Activated CD8-positive, alpha-beta T cell treated with anti-CD3 and anti-CD28 coated beads, Interleukin-2, amount 10 ng/mL, durations not matched to agents 7 days and 5 days (primary cell): Measurements from ENCODE around the gene SFPQ. TPM values are rescaled to one million over a fixed set of nuclear protein-coding genes. Genes with fewer than 3 reads are reported as not detected.

ENCODE experiments used
- ATAC-seq: fragments of 150-1000 bp; cut with Tn5 transposase; one replicate; pipeline ENCODE4 v1.10.0; 2021; ENCODE audit warnings: moderate library complexity
- CTCF ChIA-PET: fragments of 350-600 bp; sonication (Branson Sonifier 250); formaldehyde crosslinking; loops from one replicate; lab custom pipeline; 2021; ENCODE audit warnings: antibody characterized with exemption; lab: Charles Lee
- POLR2A ChIA-PET: fragments of 350-600 bp; sonication (Branson Sonifier 250); formaldehyde crosslinking; loops from one replicate; lab custom pipeline; 2021; ENCODE audit warnings: antibody characterized with exemption; lab: Charles Lee
- DNase-seq: peaks from one replicate; pipeline ENCODE4 v3.0.0-alpha.2; 2020
- H3K27ac Mint-ChIP-seq: one replicate; pipeline ENCODE4 v1.8.0; 2021; ENCODE audit warnings: mild to moderate bottlenecking, mixed read lengths
- H3K27me3 Mint-ChIP-seq: one replicate; pipeline ENCODE4 v1.8.0; 2021; ENCODE audit warnings: low read depth, mixed read lengths
- H3K36me3 Mint-ChIP-seq: one replicate; pipeline ENCODE4 v1.8.0; 2021; ENCODE audit warnings: low read depth, mixed read lengths
- H3K4me1 Mint-ChIP-seq: one replicate; pipeline ENCODE4 v1.8.0; 2021; ENCODE audit warnings: low read depth, mixed read lengths
- H3K4me3 Mint-ChIP-seq: one replicate; pipeline ENCODE4 v1.8.0; 2021; ENCODE audit warnings: mild to moderate bottlenecking, mixed read lengths
- H3K9me3 Mint-ChIP-seq: one replicate; pipeline ENCODE4 v1.8.0; 2022; ENCODE audit warnings: mixed read lengths; ENCODE audit not compliant: insufficient read depth
- total RNA-seq, 2 experiments: library from RNA; stranded (reverse); gene quantifications; one replicate each; pipeline ENCODE4 v1.2.3, GENCODE V29; 2021

Gene SFPQ
- total RNA-seq, 2 experiments from 2014 or later = 348 to 360 TPM

DNA sequence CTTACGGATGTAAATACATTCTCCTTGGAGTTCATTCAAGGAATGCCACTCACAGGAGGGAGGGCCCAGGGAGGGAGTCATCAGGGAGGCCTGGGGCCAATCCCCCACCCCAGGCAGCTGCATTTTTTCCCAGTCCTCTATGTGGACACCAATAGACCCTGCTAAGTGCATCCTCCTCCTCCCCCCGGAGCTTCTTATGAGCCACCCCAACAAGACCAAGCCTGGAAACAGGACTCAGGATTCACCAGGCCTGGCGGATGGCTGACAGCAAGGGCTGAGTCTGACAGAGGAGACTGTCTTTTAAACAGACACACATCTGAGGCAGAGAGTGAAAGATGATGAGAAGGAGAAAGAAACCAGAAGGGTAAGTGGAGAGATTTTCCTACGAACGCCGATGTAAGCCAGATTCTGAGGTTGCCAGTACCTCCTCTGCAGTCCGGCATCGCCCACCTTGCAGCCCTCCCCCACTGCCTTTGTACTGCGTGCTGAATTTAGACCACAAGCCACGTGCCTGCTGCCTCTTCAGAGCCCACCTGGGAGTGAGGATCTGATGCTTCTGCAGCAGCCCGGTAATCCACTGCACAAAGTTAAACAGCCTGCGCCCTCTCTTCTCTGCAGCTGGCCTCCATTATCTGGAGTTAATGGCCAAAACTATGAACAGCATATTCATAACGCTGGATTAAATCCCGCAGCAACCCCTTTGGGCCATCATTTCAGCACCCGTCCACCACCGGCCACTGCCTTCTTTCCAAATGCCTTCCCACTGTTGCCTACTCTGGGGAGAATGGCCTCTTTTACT is 17.6 kb upstream of the SFPQ start:
- H3K27ac Mint-ChIP-seq = no peak overlapping the region

DNA sequence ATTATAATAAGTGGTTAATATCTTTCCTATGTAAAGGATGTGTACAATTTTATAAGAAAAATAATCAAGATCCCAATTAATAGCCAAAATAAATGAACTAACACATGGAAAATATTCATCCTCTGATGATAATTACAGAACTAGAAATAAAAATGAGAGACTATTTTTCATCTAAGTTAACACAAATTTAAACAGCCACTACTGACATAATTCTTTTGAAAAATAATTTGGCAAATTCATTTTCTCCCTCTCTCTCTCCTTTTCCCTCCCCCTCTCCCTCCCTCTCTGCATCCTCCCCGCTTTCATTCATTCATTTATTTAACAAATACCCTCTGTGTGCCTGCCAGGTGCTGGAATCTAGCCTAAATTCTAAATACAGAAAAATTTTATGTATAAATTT is 10.3 kb upstream of the SFPQ start:
- CTCF ChIA-PET = interaction anchor here (0.7 to 1.7 kb wide), 5 partner anchors 19 to 87 kb away, joined by 4 to 11 read pairs (median 4); no protein-coding TSS in a partner anchor
- H3K4me1 Mint-ChIP-seq = peaks cover 8% of the 10 kb centered on the region

More for the DNA sequence above, 17.6 kb upstream of the SFPQ start:
- no peak overlapping the region for H3K4me3 Mint-ChIP-seq
- CTCF ChIA-PET = interaction anchor here (1.4 kb wide), 1 partner anchor 9 kb away, joined by 4 read pairs; no protein-coding TSS in a partner anchor
- no peak for ATAC-seq
- DNase-seq = no peak
- H3K36me3 Mint-ChIP-seq = no peaks in the 10 kb centered on the region
- POLR2A ChIA-PET = no interaction called here
- H3K27me3 Mint-ChIP-seq = peaks cover 4% of the 10 kb centered on the region
- H3K4me1 Mint-ChIP-seq = no peaks in the 10 kb centered on the region
- H3K9me3 Mint-ChIP-seq = no peaks in the 10 kb centered on the region

GRCh38 chr1:35202048-35202719 is 9.2 kb upstream of the SFPQ start:
- Mint-ChIP-seq H3K36me3 (no peaks in the 10 kb centered on the region), H3K4me1 (peaks cover 8% of the 10 kb centered on the region), H3K9me3 (no peaks in the 10 kb centered on the region), H3K27ac (no peak overlapping the region), H3K4me3 (no peak overlapping the region), H3K27me3 (peaks cover 9% of the 10 kb centered on the region)
- DNase-seq (peak; percentile 84), ATAC-seq (peak; percentile 99)
- POLR2A ChIA-PET = interaction anchor here (1.6 kb wide), 1 partner anchor 9 kb away, joined by 9 read pairs; the partner anchor contains the start of gene SFPQ
- CTCF ChIA-PET = interaction anchor here (0.6 to 1.7 kb wide), 32 partner anchors 9 to 363 kb away, joined by 3 to 16 read pairs (median 4); partner anchors contain the start of genes SFPQ and ZMYM4

More for the DNA sequence above, 10.3 kb upstream of the SFPQ start:
- DNase-seq (no peak), ATAC-seq (no peak)
- Mint-ChIP-seq H3K27ac (no peak overlapping the region), H3K9me3 (no peaks in the 10 kb centered on the region), H3K27me3 (peaks cover 4% of the 10 kb centered on the region), H3K36me3 (no peaks in the 10 kb centered on the region), H3K4me3 (no peak overlapping the region)
- POLR2A ChIA-PET = interaction anchor here (1.6 kb wide), 1 partner anchor 11 kb away, joined by 9 read pairs; the partner anchor contains the start of gene SFPQ

GRCh38 chr1:35201631-35202030 is 8.7 kb upstream of the SFPQ start:
- POLR2A ChIA-PET = interaction anchor here (1.6 kb wide), 1 partner anchor 9 kb away, joined by 9 read pairs; the partner anchor contains the start of gene SFPQ

DNA sequence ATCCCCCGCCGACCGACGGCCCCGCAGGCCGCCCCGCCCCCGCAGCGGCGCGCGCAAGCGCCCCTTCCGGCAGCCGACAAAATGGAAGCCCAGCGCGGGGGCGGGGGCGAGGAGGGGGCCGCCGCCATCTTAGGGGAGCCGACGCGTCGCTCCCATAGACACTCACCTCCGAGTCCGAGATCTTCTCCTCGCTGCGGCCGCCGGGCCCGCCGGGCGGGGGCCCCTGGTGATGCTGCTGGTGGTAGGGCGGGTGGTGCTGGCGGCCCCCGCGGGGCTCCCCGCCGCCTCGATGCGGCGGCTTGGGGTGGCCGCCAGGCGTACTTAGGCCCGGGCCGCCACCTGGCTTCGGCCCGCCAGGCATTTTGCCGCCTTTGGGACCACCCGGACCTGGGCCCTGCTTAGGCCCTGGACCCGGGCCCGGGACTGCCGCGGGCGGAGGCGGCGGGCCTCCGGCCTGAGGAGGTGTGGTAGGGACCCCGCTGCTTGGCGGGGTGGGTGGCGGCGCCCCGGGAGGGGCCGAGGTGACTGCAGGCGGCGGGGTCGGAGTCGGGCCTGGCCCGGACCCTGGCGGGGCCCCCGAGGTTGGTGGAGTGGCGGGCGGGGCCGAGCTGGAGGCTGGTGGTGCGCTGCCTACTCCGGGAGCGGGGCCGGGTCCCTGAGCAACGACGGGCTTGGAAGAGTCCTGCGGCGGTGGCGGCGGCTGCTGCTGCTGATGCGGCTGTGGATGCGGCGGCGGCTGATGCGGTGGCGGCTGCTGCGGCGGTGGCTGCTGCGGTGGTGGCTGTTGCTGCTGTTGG is 691 bp downstream of the SFPQ start:
- Mint-ChIP-seq H3K27ac (peak overlapping the region; percentile 99), H3K27me3 (peaks cover 2% of the 10 kb centered on the region)
- POLR2A ChIA-PET = interaction anchor here (1.0 to 1.6 kb wide), 11 partner anchors 10 to 343 kb away, joined by 3 to 9 read pairs (median 5); partner anchors contain the start of genes ZMYM1 and ZMYM4

More at GRCh38 chr1:35201631-35202030, 8.7 kb upstream of the SFPQ start:
- no peaks in the 10 kb centered on the region for H3K36me3 Mint-ChIP-seq
- H3K4me3 Mint-ChIP-seq = no peak overlapping the region
- ATAC-seq (no peak), DNase-seq (no peak)
- H3K27ac Mint-ChIP-seq = no peak overlapping the region
- H3K9me3 Mint-ChIP-seq = no peaks in the 10 kb centered on the region
- peaks cover 11% of the 10 kb centered on the region for H3K27me3 Mint-ChIP-seq
- peaks cover 8% of the 10 kb centered on the region for H3K4me1 Mint-ChIP-seq
- CTCF ChIA-PET = interaction anchor here (0.6 to 1.7 kb wide), 27 partner anchors 9 to 363 kb away, joined by 3 to 16 read pairs (median 4); partner anchors contain the start of genes SFPQ and ZMYM4

DNA sequence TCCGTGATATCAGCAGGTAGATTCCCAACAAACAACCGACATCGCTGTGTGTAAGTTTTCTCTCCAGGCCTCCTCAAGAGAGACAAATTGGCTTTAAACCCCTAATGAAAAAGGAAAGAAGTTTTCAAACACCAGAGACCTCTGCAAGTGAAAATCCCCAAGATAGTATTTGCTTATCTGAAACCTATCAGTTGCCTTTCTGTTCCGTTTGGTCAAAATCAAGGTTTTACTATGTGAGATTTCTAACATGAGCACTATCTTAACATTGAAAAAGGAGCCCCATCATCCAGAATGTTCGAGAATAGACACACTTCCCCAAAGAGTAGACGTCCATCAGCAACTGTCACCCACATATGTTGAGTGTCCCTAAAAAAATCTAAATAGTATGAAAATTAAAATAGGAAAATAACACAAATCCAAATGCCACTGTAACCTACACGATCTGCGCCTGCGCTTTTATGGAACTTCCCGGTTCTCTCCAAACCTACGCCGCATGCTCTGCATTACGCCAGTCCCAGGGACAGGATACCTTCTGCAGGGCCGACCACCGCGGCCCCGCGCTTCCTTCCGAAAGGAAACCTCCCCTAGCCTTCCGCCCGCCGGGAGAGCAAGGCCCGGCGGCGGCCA is 1.4 kb downstream of the SFPQ start:
- H3K4me3 Mint-ChIP-seq = peak overlapping the region; percentile 97
- peak overlapping the region; percentile 86 for H3K27ac Mint-ChIP-seq
- ChIA-PET POLR2A (interaction anchor here (2.1 kb wide), 1 partner anchor 10 kb away, joined by 9 read pairs; no protein-coding TSS in a partner anchor), CTCF (interaction anchor here (0.7 to 1.5 kb wide), 2 partner anchors 10 to 327 kb away, joined by 3 to 4 read pairs; no protein-coding TSS in a partner anchor)
- DNase-seq (no peak), ATAC-seq (no peak)
- H3K36me3 Mint-ChIP-seq = peaks cover 56% of the 10 kb centered on the region
- no peaks in the 10 kb centered on the region for H3K27me3 Mint-ChIP-seq
- no peaks in the 10 kb centered on the region for H3K9me3 Mint-ChIP-seq
- peaks cover 54% of the 10 kb centered on the region for H3K4me1 Mint-ChIP-seq

More for the DNA sequence above, 691 bp downstream of the SFPQ start:
- Mint-ChIP-seq H3K36me3 (peaks cover 49% of the 10 kb centered on the region), H3K4me3 (peak overlapping the region; percentile 97), H3K9me3 (no peaks in the 10 kb centered on the region), H3K4me1 (peaks cover 47% of the 10 kb centered on the region)
- CTCF ChIA-PET = interaction anchor here (1.6 kb wide), 1 partner anchor 10 kb away, joined by 12 read pairs; no protein-coding TSS in a partner anchor
- ATAC-seq = peak; percentile 54
- DNase-seq = peak; percentile 90

DNA sequence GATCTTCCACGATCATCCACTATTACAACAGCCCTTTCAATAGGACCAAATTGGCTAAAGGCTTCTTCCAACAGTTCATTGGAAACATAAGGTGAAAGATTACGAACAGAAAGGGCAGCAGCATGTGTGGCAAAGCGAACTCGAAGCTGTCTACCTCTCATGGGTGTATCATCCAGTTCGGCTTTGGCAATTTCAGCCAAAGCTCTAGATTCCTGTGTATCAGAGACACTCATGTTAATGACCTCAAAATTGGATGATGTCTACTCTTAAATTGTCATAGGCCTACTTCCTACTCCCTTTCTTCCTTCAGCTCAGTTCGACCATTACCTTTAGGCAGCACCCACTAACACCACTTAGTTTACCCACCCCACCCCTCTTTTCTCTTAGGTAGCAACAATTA is 2.2 kb downstream of the SFPQ start:
- peak overlapping the region; percentile 97 for H3K4me3 Mint-ChIP-seq
- ATAC-seq (no peak), DNase-seq (no peak)
- POLR2A ChIA-PET = interaction anchor here (0.8 to 2.1 kb wide), 4 partner anchors 9 to 367 kb away, joined by 3 to 9 read pairs (median 3); partner anchors contain the start of genes NCDN and ZMYM1
- peaks cover 60% of the 10 kb centered on the region for H3K4me1 Mint-ChIP-seq
- peaks cover 63% of the 10 kb centered on the region for H3K36me3 Mint-ChIP-seq
- H3K27ac Mint-ChIP-seq = peak overlapping the region; percentile 86
- no peaks in the 10 kb centered on the region for H3K9me3 Mint-ChIP-seq
- no peaks in the 10 kb centered on the region for H3K27me3 Mint-ChIP-seq
- CTCF ChIA-PET = interaction anchor here (0.6 to 1.6 kb wide), 4 partner anchors 11 to 338 kb away, joined by 3 to 9 read pairs (median 4); no protein-coding TSS in a partner anchor

DNA sequence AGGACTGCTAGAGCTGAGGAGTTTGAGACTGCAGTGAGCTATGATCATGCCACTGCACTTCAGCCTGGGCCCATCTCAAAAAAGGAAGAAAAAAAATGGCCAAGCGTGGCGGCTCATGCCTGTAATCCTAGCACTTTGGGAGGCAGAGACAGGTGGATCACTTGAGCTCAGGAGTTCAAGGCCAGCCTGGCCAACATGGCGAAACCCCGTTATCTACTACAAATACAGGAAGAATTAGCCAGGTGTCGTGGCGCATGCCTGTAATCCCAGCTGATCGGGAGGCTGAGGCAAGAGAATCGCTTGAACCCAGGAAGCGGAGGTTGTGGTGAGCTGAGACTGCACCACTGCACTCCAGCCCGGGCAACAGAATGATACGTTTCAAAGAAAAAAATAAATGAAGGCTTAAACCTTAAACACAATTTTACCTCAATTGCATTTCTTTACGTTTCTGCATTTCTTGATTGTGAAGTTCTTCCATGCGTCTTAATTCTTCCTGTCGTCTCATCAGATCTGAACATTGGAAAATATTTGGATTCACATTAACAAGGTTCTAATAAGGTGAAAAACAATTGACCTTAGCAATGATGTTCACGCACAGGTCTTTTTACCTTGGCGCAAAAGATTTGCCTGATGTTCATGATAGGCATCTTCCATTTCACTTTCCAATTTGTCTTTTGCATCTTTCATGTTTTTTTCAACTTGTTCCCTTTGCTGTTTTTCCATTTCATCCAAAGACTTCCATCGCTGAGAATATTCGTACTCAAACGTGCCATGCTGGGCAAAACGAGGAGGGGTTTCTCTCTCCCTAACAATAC is 4.2 kb downstream of the SFPQ start:
- CTCF ChIA-PET = interaction anchor here (0.6 kb wide), 1 partner anchor 92 kb away, joined by 3 read pairs; no protein-coding TSS in a partner anchor
- H3K4me3 Mint-ChIP-seq = peak overlapping the region; percentile 97
- peaks cover 73% of the 10 kb centered on the region for H3K4me1 Mint-ChIP-seq
- H3K9me3 Mint-ChIP-seq = no peaks in the 10 kb centered on the region
- H3K27me3 Mint-ChIP-seq = no peaks in the 10 kb centered on the region
- peaks cover 82% of the 10 kb centered on the region for H3K36me3 Mint-ChIP-seq
- POLR2A ChIA-PET = interaction anchor here (1.0 to 2.1 kb wide), 2 partner anchors 7 to 9 kb away, joined by 3 to 9 read pairs; no protein-coding TSS in a partner anchor
- no peak for DNase-seq
- peak overlapping the region; percentile 86 for H3K27ac Mint-ChIP-seq
- ATAC-seq = no peak

DNA sequence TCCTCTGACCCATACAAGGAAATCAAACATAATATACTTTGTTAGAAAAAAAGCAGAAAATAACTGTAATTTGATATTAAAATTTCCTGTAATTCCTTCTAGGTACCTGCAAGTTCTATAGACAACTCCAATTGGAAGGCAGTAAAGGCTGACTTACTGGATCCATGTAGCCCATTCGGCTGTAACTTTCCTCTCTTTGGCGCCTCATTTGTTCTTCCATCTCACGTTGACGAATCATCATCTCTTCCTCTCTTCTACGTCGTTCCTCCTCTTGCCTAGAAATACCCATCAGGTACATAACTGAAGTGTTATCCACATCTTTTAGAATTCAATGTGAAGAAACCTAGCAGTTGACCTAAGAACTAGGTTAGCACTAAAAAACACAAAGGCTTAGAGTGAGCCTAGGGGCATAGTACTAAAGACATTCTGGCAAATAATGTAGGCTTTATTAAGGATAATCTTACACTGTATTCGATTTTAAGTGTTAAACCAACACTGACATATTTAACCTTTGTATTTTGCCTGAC is 5.1 kb downstream of the SFPQ start:
- CTCF ChIA-PET = no interaction called here
- POLR2A ChIA-PET = interaction anchor here (1.0 kb wide), 1 partner anchor 8 kb away, joined by 3 read pairs; no protein-coding TSS in a partner anchor
- ATAC-seq = no peak

More for the DNA sequence above, 5.1 kb downstream of the SFPQ start:
- Mint-ChIP-seq H3K36me3 (peaks cover 89% of the 10 kb centered on the region), H3K4me3 (peak overlapping the region; percentile 12), H3K27me3 (no peaks in the 10 kb centered on the region), H3K9me3 (no peaks in the 10 kb centered on the region), H3K4me1 (peaks cover 74% of the 10 kb centered on the region), H3K27ac (no peak overlapping the region)
- no peak for DNase-seq
